HG03558 (cell line): ENCODE results near the gene GRIN2C.

Experiments
- ATAC-seq: cut with Tn5 transposase; IDR thresholded peaks from one replicate; pipeline ENCODE4 v1.9.1; 2021; ENCODE audit warnings: moderate number of reproducible peaks; ENCODE audit not compliant: unreplicated experiment; ENCODE audit errors: extremely low read depth

GRIN2C gene

GRCh38 chr17:74806334-74806733 lies 53.4 kb downstream of the GRIN2C start:
- no peak for ATAC-seq

GRCh38 chr17:74805591-74805991 lies 54.1 kb downstream of the GRIN2C start:
- ATAC-seq: no peak

- no peak for ATAC-seq
These were observed 55.0 kb downstream of the GRIN2C start for GRCh38 chr17:74804683-74805082.

- no peak for ATAC-seq
These were observed 55.7 kb downstream of the GRIN2C start for GRCh38 chr17:74803971-74804370.

- no peak for ATAC-seq
These were observed 56.2 kb downstream of the GRIN2C start for GRCh38 chr17:74803388-74803930.

- no peak for ATAC-seq
These were observed 57.8 kb downstream of the GRIN2C start for GRCh38 chr17:74801896-74802295.

GRCh38 chr17:74800531-74800930 lies 59.2 kb downstream of the GRIN2C start:
- ATAC-seq: no peak

GRCh38 chr17:74799097-74799496 lies 60.6 kb downstream of the GRIN2C start:
- ATAC-seq: no peak

GRCh38 chr17:74798239-74798707 lies 61.4 kb downstream of the GRIN2C start:
- no peak for ATAC-seq

GRCh38 chr17:74797824-74798223 lies 61.9 kb downstream of the GRIN2C start:
- no peak for ATAC-seq

GRCh38 chr17:74796866-74797265 lies 62.8 kb downstream of the GRIN2C start:
- no peak for ATAC-seq

- ATAC-seq: no peak
These were observed 63.5 kb downstream of the GRIN2C start for GRCh38 chr17:74796211-74796610.

GRCh38 chr17:74795327-74796020 lies 64.2 kb downstream of the GRIN2C start:
- no peak for ATAC-seq

GRCh38 chr17:74792586-74793105 lies 67.0 kb downstream of the GRIN2C start:
- ATAC-seq: no peak
